Vagina (tissue), 2 donors: Measurements from ENCODE around the gene COX14. TPM values are rescaled to one million over a fixed set of nuclear protein-coding genes. Genes with fewer than 3 reads are reported as not detected.

ENCODE experiments used
- DNase-seq, 2 donors: peaks; one replicate each; pipeline ENCODE4 v3.0.0-alpha.2; 2017; ENCODE audit errors: extremely low spot score in 2 of 2
- H3K27ac ChIP-seq: fragments of 200-600 bp; sonication (generic); one replicate; pipeline ENCODE4 v1.5.1; 2019
- H3K27me3 ChIP-seq: fragments of 200-600 bp; sonication (generic); one replicate; pipeline ENCODE4 v1.5.1; 2019
- H3K36me3 ChIP-seq, 2 donors: fragments of 200-600 bp; sonication (generic); one replicate each; pipeline ENCODE4 v1.5.1; 2017 to 2019
- H3K4me1 ChIP-seq: fragments of 200-600 bp; sonication (generic); one replicate; pipeline ENCODE4 v1.5.1; 2019
- H3K4me3 ChIP-seq, 2 donors: fragments of 200-600 bp; sonication (generic); 1 replicate in 1 of 2; 2 replicates in 1 of 2; pipeline ENCODE4 v1.5.1; 2016 to 2019
- H3K9me3 ChIP-seq: fragments of 200-600 bp; sonication (generic); one replicate; pipeline ENCODE4 v1.5.1; 2019
- CTCF ChIP-seq, 3 experiments: fragments of 450-650 bp in 2 of 3; fragments of 200-600 bp in 1 of 3; sonication (generic) in 1 of 3; IDR thresholded peaks; one replicate each; pipeline ENCODE4 v1.5.1; 2017 to 2019; ENCODE audit warnings: antibody characterized with exemption in 3 of 3, mild to moderate bottlenecking in 2 of 3, moderate library complexity in 2 of 3
- POLR2A ChIP-seq, 2 donors: fragments of 450-650 bp; IDR thresholded peaks; one replicate each; pipeline ENCODE4 v1.6.1; 2017; ENCODE audit warnings: antibody characterized with exemption in 2 of 2, mild to moderate bottlenecking in 2 of 2, moderate library complexity in 2 of 2
- POLR2AphosphoS5 ChIP-seq, 2 donors: sonication (generic); formaldehyde crosslinking; IDR thresholded peaks; one replicate each; pipeline ENCODE4 v1.9.0; 2017; ENCODE audit warnings: antibody characterized with exemption in 2 of 2, mild to moderate bottlenecking in 2 of 2, low read depth in 1 of 2; ENCODE audit not compliant: insufficient read depth in 1 of 2
- intact Hi-C: fragments of 100-400 bp; cut with DNase I; formaldehyde crosslinking; loops from one replicate; pipeline ENCODE4 v1.15.1; 2023
- total RNA-seq: library from RNA; depleted of rRNA; stranded (reverse); fragments of >200 nt; gene quantifications from one replicate; pipeline ENCODE4 v1.2.3, GENCODE V29; 2016

COX14 gene
- total RNA-seq, 1 donor from 2014 or later = 74.4 TPM

DNA sequence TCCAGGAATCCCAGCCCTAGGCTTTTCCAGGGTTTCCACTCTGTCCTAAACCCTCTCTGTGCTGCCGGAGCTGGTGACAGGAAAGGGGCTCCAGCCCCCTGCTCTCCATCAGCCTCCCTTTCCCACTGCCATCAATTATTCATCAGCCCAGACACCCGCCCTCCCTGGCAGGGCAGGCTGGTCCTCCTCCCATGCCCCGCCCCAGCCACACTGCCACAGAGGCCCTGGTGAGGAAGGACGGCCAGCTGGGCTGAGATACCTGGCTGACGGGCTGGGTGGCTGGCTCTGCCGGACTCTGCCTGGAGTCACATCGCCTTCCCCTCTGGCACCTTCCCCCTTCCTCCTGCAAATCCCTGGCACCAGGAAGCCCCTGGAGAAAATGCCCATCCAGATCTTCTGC, 38.8 kb upstream of the COX14 start:
- no peak for DNase-seq
- Histone ChIP-seq H3K9me3 (no peaks in the 10 kb centered on the region), H3K4me1 (peaks cover 6% of the 10 kb centered on the region), H3K4me3 (no peak overlapping the region), H3K27me3 (no peaks in the 10 kb centered on the region), H3K36me3 (no peaks in the 10 kb centered on the region), H3K27ac (no peak overlapping the region)
- TF ChIP-seq CTCF (IDR thresholded peaks at IDR 0.05) (no peak), POLR2AphosphoS5 (IDR thresholded peaks at IDR 0.05; ENCODE audit: insufficient read depth in 1 of 2, low read depth in 1 of 2) (no peak), POLR2A (IDR thresholded peaks at IDR 0.05) (no peak)
- intact Hi-C loops = loop anchor here (5.0 to 10.0 kb wide), 4 partner anchors 104 to 242 kb away; no protein-coding TSS in a partner anchor

DNA sequence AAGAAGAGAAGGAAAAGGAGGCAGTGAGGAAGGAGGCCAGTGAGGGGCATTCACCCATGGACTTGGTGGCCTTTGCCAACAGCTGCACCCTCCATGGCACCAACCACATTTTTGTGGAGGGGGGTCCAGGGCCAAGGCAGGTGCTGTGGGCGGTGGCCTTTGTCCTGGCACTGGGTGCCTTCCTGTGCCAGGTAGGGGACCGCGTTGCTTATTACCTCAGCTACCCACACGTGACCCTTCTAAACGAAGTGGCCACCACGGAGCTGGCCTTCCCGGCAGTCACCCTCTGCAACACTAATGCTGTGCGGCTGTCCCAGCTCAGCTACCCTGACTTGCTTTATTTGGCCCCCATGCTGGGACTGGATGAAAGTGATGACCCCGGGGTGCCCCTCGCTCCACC, 38.3 kb upstream of the COX14 start:
- Histone ChIP-seq H3K36me3 (no peaks in the 10 kb centered on the region), H3K9me3 (no peaks in the 10 kb centered on the region), H3K27ac (no peak overlapping the region), H3K27me3 (no peaks in the 10 kb centered on the region), H3K4me1 (peaks cover 6% of the 10 kb centered on the region), H3K4me3 (no peak overlapping the region)
- TF ChIP-seq CTCF (IDR thresholded peaks at IDR 0.05) (no peak), POLR2A (IDR thresholded peaks at IDR 0.05) (no peak), POLR2AphosphoS5 (IDR thresholded peaks at IDR 0.05; ENCODE audit: insufficient read depth in 1 of 2, low read depth in 1 of 2) (no peak)
- DNase-seq = no peak
- intact Hi-C loops = loop anchor here (5.0 to 10.0 kb wide), 4 partner anchors 104 to 241 kb away; no protein-coding TSS in a partner anchor

DNA sequence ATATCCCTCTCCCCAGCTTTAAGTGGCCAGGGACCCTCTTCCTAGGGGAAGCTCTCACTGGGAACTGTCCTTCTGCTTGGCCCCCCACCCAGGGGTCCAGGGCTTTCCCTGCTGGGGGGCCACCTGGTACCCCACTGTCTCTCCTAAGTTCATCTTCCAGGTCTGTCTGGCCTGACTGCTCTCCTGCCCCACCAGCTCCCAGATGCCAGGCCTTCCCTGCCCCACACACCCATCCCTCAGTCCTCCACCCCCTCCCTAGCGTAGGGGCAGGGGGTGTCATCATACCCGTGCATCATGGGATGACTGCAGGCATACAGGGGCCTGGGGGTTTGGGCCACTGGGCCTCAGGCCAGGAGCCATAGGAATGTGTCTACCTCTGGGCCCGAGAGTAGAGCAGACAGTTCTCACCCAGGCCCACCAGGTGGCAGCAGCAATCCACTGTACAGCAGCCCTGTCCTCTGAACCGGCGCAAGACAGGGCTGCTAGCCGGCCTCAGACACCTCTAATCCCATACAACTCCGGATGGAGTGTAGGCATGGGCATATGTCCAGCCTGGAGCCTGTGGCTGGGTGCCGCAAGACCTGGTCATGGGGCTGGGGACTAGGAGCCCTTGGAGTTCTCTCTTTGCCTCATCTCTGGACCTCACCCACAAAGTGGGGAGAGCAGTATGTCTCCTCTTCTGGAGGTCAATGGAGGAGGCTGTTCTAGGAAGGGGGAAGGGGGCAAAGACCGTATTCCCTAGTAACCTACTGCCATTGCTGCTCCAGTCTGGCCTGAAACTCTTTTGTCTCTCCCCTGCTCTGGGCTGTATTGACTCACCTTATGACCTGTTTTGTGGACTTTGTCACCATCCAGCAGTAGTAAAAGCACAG, 36.9 kb upstream of the COX14 start:
- H3K4me1 ChIP-seq = peaks cover 6% of the 10 kb centered on the region
- peak in 1 of 2 donors; percentile 21 for TF ChIP-seq POLR2AphosphoS5 (IDR thresholded peaks at IDR 0.05; ENCODE audit: insufficient read depth in 1 of 2, low read depth in 1 of 2)
- TF ChIP-seq POLR2A (IDR thresholded peaks at IDR 0.05) = no peak
- TF ChIP-seq CTCF (IDR thresholded peaks at IDR 0.05) = peak; percentile 90 to 95 (median 91)
- no peaks in the 10 kb centered on the region for H3K9me3 ChIP-seq
- no peak overlapping the region for H3K27ac ChIP-seq
- intact Hi-C loops = loop anchor here (5.0 to 10.0 kb wide), 4 partner anchors 102 to 240 kb away; no protein-coding TSS in a partner anchor
- H3K36me3 ChIP-seq = no peaks in the 10 kb centered on the region
- H3K27me3 ChIP-seq = no peaks in the 10 kb centered on the region
- DNase-seq = no peak
- H3K4me3 ChIP-seq = no peak overlapping the region

- no peak for DNase-seq
- no peaks in the 10 kb centered on the region for H3K36me3 ChIP-seq
- no peak for TF ChIP-seq POLR2AphosphoS5 (IDR thresholded peaks at IDR 0.05; ENCODE audit: insufficient read depth in 1 of 2, low read depth in 1 of 2)
- TF ChIP-seq CTCF (IDR thresholded peaks at IDR 0.05) = no peak
- no peak for TF ChIP-seq POLR2A (IDR thresholded peaks at IDR 0.05)
- H3K4me1 ChIP-seq = peaks cover 9% of the 10 kb centered on the region
- intact Hi-C loops = loop anchor here (10.0 kb wide), 2 partner anchors 211 to 239 kb away; no protein-coding TSS in a partner anchor
- no peak overlapping the region for H3K27ac ChIP-seq
- no peaks in the 10 kb centered on the region for H3K27me3 ChIP-seq
- H3K9me3 ChIP-seq = no peaks in the 10 kb centered on the region
- no peak overlapping the region for H3K4me3 ChIP-seq
These were observed 36.2 kb upstream of the COX14 start for GRCh38 chr12:50075808-50076170.

DNA sequence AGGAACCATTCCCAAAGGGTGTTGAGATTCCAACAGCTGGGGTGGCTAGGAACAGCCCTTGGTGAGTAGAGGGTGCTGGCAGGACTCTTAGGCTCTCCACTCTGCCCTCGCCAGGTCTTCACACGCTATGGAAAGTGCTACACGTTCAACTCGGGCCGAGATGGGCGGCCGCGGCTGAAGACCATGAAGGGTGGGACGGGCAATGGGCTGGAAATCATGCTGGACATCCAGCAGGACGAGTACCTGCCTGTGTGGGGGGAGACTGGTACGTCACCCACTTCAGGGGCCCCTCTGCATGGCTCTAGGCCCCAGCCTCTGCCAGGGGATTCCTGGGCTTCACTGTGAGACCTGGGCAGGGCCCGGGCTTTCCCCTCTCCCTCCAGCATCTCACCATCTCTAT, 34.9 kb upstream of the COX14 start:
- no peak overlapping the region for H3K4me3 ChIP-seq
- DNase-seq = no peak
- no peaks in the 10 kb centered on the region for H3K27me3 ChIP-seq
- peaks cover 16% of the 10 kb centered on the region for H3K4me1 ChIP-seq
- no peaks in the 10 kb centered on the region for H3K9me3 ChIP-seq
- H3K27ac ChIP-seq = no peak overlapping the region
- H3K36me3 ChIP-seq = no peaks in the 10 kb centered on the region
- intact Hi-C loops = loop anchor here (10.0 kb wide), 2 partner anchors 212 to 238 kb away; no protein-coding TSS in a partner anchor
- TF ChIP-seq POLR2AphosphoS5 (IDR thresholded peaks at IDR 0.05; ENCODE audit: insufficient read depth in 1 of 2, low read depth in 1 of 2) (no peak), POLR2A (IDR thresholded peaks at IDR 0.05) (no peak), CTCF (IDR thresholded peaks at IDR 0.05) (no peak)
